Stimulated activated CD4-positive, alpha-beta T cell treated with anti-CD3 and anti-CD28 coated beads, Interleukin-4, amount 100 ng/mL, for 24 hours (primary cell): Measurements from ENCODE around the gene MAPKAPK3.

Experiments
- DNase-seq: peaks from one replicate; pipeline ENCODE4 v3.0.0-alpha.2; 2020

MAPKAPK3 gene

DNA sequence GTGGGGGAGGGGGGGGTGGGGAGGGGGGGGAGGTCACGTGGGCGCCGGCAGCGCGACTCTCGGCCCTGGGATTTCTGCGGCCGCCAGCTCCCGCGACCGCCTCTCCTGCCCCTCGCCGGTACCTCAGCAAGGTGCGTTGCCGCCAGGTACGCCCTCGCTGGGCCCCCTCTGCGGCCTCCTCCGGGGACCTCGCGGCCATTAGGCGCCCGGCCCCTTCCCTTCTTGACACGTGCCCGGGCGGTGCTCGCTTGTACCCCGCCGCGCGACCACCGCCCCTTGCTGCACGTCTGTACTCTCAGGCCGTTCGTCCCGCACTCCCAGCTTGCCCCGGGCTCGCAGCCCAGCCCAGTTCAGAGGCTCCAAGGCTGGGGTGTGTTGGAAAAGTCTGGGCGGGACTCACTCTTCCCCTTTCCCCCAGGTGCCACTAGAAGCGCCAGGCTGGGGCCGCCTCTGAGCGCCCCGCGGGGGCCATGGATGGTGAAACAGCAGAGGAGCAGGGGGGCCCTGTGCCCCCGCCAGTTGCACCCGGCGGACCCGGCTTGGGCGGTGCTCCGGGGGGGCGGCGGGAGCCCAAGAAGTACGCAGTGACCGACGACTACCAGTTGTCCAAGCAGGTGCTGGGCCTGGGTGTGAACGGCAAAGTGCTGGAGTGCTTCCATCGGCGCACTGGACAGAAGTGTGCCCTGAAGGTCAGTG, at the start of gene MAPKAPK3:
MAPKAPK3 (plus strand) TSS at position 56 of the 696 bp plus-strand sequence; CDS start at position 471, 415 bp downstream.
- DNase-seq, result peak; percentile 50

- DNase-seq, result peak; percentile 95
Observed at GRCh38 chr3:50567386-50568167, 49.4 kb upstream of the MAPKAPK3 start, which contains the start of gene C3orf18. Gene C3orf18 (minus strand): TSS chr3:50567747. CDS start chr3:50565699, 2,048 bp downstream.

DNA sequence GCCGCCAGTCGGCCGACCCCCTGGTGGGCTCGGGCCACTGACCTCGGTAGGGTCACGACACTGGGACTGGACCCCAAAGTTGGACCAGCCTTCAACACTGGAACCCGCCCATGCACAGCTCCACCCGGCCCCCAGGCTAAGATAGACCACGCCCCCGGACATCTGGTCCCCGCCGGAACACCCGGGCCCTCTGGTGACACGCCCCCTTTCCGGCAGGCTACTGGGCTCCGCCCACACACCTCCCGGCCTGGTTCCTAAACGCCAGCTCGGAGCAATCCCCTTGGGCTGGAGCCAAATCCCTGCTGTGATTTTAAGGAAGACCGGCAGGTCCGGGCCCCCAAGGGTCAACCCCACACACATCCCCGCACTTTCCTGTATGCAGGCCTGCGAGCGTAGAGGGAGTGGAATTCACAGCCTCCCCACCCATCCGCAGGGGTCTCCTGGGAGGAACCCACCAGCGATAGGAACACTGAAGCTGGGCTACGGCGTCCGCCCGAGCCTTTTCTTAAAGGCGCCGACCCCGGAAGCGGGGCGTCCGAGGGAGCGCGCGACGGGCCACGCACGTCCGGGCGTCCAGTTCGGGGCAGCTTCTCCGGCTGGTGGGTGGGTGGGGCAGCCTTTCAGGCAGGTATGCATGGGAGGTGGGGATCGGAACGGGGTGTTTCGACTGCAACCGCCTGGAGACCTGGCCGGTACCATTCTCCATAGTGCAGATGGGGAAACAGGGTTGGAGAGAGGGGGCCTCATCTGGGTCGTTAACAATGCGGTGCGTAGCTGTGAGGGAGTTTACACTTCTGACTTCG, 47.8 kb upstream of the MAPKAPK3 start, which contains the start of gene HEMK1:
HEMK1 (plus strand) TSS at position 576 of the 803 bp plus-strand sequence. CDS start 1,583 bp downstream, outside the sequence.
- DNase-seq, result peak; percentile 96

DNA sequence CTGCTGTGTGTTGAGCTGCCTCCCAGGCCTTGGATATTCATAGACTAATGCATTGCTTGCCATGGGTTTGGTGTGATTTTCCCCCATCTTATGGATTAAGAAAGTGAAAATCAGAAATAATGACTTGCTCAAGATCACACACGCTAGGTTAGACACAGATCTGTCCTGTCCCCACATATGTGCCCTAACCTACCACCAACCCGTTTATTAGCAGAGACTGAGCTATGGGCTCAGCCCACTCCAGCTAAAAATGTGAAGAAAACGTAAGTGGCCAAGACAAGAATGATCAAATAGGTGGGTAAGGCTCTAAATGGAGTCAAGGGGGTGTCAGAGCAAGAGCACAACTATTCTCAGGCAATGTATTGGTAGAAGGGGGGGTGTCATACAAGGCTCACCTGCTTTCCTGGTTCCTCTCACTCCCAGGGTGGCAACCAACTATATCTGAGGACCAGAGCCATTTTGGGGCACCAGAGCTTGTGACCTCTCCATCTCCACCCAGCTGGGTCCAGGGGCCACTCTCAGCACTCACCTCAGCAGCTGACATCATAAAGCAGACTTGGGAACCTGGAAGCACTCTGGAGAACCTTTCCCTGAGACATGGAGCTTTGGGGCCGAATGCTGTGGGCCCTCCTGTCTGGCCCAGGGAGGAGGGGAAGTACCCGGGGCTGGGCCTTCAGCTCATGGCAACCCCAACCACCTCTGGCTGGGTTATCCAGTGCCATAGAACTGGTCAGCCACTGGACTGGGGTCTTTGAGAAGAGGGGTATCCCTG, 46.3 kb upstream of the MAPKAPK3 start:
- no peak for DNase-seq

DNA sequence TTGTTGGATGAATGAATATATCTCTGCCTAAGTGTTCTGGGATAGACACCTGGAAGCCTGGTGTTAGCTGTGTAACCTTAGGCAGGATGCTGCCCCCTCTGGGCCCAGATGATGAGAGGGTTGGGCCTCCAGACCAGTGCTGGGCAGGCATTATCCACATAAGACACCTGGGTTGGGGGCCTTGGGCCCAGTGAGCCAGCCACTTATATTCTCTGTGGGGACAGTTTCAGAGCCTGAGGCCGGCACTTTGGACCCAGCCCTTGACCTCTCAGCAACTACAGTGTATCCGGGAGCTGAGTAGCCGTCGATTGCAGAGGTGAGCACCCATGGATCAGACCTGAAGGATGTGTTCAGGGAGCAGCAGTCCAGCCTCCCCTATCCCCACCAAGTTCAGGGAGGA, 45.5 kb upstream of the MAPKAPK3 start:
- DNase-seq, result no peak

DNA sequence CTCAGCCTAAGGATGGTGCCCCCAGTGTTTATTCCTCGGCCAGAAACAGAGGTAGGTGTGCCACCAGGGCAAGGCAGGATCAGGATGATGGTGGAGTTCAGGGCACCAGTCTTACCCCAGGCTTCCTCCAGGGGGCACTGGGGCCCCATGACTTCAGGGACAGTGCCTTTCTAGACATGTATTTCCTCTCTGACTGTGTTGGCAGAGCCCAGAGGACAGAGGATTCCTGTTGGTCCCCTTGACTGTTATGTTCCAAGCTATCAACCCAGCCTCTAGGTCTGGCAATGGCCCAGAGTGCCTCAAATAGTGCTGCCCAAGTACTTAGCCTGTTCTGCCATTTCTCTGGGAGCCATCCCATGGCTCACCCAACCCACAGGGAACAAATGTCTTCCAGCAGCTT, 44.8 kb upstream of the MAPKAPK3 start:
- peak; percentile 86 for DNase-seq

DNA sequence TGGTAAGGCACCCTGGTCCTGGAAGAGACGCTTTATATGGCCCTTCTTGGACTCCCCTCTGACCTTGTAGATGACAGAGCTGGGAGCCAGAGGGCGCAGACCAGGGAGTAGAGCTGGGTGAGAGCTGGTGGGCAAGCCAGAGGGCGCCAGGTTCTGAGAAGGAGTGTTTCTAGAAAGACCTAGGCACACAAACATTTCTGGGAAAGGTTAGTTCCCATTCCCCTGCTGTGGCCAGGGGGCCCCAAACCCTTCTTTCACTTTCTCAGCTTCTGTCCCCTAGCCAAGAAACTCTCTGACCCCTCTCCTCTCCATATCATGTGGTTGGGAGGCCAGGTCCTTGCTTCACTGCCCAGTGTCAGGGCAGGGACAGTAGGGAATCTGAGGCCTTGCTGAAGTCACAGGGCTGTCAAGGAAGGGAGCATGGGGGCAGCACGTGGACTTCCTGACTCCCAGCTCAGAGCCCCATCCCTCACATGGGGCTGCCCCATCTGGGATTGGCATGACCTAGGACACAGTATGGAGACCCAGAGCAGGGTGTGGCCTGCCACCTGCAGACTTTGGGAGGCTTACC, 44.1 kb upstream of the MAPKAPK3 start:
- peak; percentile 46 for DNase-seq

GRCh38 chr3:50573566-50574443, 43.1 kb upstream of the MAPKAPK3 start:
- DNase-seq, result peak; percentile 75

DNA sequence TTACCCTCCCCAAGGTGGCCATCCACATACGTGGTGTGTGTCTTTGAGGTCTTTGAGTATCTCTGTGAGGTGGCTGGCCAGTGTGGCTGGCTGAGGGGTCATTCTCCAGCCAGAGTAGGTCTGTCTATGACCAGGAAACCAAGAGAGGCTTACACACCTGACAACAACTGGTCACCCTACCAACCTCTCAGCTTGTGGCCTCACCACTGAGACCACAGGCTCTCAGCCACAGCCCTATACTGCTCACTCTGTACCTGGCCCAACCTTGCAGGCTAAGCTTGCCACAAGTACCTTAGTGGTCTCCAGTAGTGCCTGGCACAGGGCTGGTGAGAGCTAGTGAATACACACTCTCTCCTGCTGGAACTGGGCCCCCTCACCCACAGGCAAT, 42.5 kb upstream of the MAPKAPK3 start:
- no peak for DNase-seq

DNA sequence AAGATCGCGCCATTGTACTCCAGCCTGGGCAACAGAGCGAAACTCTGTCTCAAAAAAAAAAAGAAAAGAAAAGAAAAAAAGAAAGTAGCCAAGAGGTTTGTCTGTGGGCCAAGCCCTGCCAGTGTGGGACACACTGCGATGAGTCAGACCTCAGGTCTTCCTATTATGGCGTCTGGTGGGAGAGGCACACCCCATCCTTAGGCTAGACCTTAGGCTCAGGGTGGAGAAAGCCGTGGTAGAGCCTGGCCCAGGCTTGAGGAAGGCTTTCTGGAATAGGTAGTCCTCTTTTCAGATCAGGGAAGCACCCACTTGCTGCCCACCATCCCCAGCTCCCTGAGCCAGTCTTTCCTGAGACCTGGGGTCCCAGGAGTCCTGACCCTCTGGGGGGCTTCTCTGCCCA, 41.6 kb upstream of the MAPKAPK3 start:
- DNase-seq, result no peak

DNA sequence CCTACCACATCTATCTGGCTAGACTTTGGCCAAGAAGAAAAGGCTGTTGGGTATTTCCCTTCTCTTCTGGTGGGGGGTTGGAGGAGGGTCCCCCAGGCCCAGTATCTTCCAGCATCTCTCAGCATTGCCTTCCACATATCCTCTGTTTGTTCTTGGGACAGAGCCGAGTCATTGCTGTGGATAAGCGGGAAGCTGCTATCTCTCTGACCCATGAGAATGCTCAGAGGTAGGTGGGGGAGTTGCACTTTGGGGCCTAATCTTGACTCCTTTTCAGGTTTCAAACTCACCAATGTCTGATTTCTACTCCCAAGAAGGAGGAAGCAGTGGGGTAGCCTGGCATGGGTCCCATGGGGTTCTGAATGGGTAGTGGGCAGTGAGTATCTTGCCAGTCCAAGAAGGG, 39.6 kb upstream of the MAPKAPK3 start:
- no peak for DNase-seq

DNA sequence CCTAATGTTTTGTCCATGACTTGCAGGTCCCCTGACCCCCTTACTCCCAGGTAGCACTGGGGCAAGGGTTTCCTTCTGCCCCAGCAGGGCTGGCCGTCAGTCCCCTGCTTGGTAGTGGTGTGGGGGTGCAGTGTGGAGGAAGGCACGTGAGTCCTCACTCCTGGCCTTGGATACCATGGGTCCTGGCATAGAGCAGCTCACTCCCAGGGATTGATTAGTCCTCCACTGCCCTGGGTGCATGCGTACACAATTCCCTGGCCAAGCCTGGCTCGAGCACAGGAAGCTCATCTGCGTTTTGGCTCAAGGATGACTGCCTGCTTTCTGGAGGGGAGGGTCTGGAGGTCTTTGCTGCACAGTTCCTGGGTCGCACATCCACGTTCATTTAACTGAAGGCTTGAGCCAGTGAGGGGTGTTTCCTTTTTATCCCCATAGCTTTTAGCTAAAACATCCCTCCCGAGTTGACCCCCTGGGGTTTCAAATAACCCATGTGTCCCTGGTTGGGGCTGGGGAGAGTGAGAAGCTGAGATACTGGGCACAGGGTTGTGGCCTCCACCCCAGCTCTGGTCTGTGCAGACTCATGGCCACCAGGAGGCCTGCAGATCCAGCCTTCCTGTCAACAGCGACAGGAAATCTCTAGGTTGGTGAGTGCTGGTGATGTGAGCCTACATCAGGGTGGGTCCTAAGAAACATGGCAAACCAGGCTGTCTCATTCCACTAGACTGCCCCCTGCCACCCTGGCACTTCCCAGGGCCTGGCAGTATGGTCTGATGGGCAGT, 36.1 kb upstream of the MAPKAPK3 start:
- no peak for DNase-seq

DNA sequence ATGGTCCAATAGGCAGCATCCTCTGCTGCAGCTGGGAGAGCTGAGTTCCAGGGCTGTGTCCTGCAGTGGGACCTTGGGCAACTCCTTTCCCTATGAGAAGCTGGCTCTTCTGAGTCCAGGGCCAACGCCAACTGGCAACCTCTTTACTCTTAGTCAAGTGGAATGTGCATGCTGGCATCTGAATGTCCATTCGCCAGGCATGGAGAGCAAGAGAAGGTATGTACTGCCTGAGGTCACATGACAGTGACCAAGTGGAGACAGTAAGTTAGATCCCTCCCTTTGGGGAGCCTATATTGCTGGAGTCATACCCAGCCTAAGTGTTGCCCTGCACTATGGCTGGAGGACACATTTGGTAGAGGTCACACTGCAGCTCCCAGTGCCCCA, 35.5 kb upstream of the MAPKAPK3 start:
- DNase-seq, result no peak

DNA sequence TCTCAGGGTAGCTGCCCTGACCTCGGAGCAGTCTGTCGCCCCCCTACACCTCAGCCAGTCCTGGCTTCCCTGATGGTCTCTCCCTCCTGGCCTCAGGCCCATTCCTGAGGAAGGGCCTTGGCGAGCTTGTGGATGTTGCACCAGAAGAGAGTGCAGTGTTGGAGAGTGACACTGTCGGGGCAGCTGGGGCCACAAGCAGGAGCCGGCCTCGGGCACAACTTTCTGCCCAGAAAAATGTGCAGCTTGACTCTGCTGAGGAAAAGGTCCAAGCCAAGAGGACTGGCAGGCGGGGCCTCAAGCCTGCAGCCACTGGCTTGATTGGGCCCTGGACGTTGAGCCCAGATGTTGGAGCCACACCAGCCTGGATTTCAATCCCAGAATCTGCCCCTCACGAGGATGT, 34.9 kb upstream of the MAPKAPK3 start:
- no peak for DNase-seq

GRCh38 chr3:50583897-50584296, 33.1 kb upstream of the MAPKAPK3 start:
- no peak for DNase-seq

DNA sequence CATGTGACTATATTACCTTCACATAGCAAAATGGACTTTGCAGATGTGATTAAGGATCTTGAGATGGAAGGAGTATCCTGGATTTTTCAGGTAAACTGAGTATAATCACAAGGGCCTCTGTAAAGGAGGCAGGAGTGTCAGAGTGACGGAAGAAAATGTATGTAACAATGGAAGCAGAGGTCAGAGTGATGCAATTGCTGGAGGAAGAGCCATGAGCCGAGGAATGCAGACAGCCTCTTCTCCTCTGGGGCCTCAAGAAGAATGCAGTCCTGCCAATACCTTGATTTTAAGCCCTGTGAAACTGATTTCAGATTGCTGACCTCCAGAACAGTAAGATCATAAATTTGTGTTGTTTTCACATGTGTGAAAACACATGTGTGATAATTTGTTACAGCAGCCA, 32.6 kb upstream of the MAPKAPK3 start:
- DNase-seq, result no peak

DNA sequence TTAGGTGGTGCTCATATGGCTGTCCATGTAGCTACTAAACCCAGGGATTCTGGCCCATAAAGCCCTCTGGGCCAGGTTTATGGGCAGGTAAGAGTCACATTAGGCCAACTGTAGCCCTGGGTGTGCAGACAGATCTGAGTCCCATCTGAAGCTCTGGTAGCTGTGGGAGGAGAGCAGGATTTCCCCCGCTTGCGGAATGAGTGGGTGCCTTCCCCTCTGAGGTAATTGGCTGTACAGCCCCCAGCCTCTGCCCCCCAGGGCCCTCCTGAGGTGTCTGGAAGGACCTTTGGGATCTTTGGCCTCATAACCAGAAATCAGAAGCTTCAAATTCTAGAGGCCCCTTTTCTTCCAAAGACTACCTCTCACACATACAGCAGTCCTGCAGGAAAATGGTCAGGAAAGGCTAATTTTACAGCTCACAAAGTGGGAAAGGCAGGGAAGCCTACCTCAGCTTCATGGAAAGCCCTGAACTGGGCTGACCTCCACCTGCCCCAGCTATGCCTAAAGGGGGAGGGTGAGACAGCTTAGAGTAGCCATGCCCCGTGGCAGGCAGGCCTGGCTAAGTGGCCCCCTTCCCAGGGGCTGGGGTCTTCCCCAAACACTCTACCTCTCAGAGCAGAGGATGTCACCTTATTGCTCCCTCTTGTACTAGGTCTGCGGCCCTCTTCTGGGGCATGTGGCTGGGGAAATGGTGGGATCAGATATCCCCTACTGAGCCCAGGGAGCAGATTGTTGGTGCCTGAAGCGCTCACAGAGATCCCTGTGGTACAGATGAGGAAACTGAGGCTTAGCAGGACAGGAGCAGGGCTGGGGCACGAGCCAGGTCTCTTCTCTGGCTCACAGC, 30.8 kb upstream of the MAPKAPK3 start:
- peak; percentile 50 for DNase-seq

DNA sequence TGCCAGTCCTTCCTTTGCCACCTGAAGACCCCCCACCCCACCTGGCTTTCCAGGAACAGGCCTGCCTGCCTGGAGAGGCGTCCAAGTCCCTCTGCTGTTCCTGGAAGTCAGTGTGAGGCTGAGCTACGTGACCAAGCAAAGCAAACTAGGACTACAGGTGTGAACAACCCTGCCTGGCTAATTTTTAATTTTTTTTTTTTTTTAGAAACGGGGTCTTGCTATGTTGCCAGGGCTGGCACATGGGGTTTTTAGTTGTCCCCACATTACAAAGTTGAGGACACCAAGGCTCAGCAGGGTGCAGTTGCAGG, 30.2 kb upstream of the MAPKAPK3 start:
- DNase-seq, result no peak

DNA sequence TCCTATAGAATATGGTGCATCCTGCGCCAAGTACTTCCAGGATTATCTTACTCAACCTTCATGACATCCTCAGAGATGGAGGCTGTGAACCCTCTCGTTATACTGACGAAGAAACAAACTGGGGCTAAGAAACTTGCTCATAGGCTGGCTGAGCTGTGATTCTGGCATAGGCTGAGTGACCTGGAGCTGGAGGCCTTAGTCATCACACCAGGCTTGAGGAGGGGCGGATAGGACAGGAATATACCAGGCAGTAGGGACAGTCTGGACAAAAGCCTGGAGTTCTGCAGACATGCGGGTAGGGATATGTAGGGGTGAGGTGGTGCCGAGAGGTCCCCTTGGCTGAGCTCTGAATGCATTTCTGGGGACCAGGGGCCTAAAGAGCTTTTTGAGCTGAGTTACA, 29.6 kb upstream of the MAPKAPK3 start:
- DNase-seq, result no peak
